SK-N-DZ (cell line): ENCODE measurements around the gene RASIP1.
"Not testable (repeated sequence)": the region's sequence is repeated elsewhere in the genome, so short reads cannot be mapped to it uniquely, and the experiment has no call there.

Experiments used
- DNase-seq: peaks from one replicate; pipeline ENCODE4 v3.0.0-alpha.2; 2015; ENCODE audit warnings: low spot score

Gene RASIP1

DNA sequence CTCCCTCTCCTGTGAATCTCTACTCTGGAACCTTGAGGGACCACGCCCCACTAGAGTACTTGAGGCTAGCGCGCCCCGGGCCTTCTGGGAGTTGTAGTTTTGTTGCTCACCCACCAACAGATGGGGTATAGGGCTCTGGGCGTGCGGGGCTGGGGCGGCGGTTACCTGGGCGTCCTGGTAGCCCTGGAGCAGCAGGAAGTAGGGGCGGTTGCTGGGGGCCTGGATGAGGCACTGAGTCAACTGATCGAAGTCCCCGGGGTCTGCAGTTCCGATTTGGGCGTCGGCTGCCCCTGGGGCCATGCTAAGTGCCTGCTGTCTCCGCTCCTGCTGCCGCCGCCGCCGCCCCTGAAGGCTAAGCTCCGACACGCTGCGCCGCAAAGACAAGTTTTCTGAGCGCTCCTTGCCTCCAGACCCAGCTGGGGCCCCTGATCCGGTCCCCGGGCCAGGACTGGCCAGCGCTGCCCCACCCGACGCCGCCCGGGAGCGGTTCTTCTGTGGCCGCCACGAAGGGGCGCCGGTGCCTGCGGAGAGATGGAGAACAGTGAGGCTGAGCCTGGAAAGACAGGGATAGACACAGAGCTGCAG lies 5.3 kb downstream of the RASIP1 start:
- no peak for DNase-seq

DNA sequence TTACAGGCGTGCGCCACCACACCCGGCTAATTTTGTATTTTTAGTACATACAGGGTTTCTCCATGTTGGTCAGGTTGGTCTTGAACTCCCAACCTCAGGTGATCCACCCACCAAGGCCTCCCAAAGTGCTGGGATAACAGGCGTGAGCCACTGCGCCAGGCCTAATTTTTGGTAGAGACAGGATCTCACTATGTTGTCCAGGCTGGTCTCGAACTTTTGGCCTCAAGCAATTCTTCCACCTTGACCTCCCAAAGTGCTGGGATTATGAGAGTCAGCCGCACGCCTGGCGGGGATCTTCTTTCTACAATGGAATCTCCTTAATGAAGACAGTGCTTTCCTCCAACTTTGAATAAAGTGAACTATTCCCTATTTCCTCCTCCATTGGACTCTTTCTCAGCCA lies 5.8 kb downstream of the RASIP1 start:
- DNase-seq = no peak

DNA sequence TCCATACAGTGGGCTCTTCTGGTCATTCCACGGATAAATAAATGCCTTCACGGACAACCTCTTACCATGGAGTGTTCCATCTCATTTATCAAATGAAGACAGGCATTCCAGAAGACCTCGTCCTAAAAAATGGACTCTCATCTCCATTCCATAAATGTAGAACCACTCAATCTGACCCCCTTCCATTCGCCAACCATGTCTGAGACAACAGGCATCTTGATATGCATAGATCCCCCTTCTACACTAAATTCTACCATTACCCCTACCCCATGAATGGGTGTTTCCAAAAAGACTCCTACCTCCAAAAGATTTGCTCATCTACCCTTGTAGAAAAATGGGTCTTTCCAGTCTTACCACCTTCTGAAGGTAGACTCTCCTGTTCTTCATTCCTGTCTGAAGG lies 9.0 kb downstream of the RASIP1 start:
- DNase-seq = no peak

DNA sequence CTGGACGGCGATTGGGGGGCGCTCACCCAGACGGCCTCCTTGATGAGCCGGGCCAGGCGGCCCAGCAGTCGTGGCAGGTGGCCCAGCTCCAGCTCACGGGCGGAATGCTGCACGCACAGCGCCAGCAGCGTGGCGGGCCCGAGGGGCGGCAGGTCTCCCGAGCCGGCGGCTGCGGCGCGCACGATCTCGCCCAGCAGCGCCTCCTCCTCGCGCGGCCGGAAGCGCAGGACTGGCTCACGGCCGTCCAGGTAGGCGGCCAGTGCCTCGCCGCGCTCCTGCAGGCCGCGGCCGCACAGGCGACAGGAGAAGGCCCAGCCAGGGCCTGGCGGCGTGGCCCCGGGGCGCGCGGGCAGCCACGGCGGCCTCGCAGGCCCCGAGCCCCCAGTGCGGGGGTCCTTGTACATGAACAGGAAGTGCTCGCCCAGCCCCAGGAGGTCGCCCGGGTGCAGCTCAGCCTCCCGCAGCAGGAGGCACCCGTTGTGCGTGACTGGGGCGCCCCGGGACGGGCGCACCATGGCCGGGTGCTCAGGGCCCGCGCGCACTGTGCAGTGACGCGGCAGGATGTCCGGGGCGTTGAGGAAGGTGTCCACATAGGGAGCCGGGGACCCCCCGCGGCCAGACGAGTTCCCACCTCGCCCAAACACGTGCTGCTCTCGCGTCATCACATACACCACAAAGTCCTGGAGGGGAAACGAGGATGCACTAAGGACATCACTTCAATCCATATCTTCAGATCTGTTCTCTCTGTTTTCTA lies 11.3 kb downstream of the RASIP1 start:
- DNase-seq = no peak

DNA sequence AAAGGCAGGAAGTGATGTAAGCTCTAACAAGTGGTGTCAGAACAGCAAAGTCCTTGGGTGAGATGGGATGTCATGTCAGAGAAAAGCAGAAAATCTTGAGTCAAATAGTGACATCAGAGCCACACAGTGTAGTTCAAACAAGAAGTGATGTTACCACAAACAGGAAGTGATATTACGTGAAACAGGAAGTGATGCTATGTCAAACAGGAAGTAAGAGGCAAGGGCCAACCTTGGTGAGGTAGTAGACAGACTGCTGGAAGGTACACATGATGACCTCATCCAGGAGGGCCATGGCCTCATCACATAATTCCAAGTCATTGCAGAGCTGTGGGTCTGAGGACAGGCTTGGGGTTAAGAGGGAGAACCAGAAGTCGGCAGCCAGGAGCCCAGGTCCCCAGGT lies 13.9 kb downstream of the RASIP1 start:
- no peak for DNase-seq

DNA sequence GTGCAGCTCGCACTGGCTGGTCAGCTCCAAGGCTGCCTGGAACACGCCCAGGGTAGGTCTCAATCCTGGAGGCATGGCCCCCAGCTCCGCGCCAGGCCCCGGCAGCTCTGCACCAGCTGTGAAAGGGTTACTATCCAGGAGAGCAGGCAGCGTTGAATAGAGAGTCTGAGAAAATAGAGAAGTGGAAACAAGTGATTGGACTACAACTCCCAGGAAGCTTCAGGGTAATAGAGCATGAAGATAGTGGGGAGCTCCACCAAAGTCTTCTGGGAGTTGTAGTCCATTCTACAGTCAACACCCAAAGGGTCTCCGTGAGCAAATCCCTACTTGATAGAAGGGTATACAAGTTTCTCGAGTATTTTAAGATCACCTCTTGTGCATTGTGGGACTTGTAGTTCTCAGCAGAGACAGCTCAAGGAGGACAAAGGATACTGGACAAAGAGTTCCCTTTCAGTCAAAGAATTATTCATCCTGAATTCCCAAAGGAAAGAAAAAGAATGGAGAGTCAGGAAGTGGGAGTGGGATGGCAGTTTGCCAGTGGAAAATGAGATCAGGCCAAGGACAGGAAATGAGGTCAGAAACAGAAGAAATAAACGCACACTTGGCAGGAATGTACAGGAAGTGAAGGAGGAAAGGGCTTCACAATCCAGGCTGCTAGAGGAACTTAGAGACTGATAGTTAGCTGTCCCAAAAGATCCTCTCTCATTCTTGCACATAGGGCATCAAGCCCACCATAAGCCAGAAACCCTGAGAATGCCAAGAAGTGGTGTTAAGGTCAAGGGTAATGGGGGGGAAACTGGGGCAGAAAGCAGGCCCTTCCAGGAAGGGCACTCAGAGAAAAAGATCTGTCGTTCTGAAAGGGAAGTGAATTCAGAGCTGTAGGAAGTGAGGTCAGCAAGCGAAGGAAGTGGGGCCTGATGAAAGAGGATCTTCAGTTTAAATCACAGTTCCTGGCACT lies 15.3 kb downstream of the RASIP1 start:
- peak; percentile 30 for DNase-seq

DNA sequence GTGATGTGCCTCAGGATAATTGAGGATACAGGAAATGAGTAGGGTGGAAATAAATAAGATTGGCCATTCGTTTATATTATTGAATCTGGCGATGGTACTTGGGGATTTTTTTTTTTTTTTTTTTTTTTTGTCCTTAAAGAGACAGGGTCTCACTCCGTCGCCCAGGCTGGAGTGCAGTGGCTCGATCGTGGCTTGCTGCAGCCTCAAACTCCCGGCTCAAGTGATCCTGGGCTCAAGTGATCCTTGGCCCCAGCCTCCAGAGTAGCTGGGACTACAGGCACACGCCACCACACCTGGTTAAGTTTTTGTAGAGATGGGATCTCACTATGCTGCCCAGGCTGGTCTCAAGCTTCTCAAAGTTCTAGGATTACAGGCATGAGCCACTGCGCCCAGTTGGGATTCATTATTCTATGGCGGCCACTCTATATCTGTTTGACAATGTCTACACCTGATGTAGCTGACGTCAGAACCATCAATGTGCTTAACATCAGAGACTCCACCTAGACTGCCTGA lies 18.2 kb downstream of the RASIP1 start:
- DNase-seq = no peak

DNA sequence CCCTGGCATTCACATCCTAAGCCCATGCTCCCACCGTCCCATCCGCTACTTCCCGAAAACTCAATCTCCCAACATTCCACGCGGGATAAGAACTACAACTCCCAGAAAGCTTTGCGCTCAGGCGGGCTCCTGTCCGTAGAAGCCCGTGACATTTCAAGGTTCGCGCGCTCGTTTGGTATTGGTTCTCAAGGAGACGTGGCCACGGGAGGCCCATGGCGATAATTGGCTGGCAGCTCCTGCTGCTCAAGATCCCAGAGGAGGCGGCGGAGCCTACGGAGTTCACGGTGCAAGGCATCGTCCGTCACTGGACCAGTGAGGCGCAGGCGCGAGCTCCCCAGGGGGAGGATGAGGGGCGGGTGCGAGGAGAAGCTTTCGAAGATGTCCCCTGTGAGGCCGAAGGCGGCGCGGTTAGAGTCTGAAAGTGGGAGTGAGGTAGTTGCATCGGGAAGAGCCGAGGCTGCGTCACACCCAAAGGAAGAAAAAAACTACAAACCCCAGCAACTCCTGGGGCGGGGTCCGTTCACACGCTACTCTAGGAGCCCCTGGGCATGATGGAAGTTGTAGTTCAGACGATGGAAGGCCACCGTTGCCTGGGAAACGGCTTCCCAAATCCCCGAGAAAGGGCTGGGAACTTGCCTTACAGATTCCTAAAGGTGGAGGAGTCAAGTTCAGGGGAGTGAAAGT lies 19.7 kb downstream of the RASIP1 start:
- DNase-seq = peak; percentile 96

DNA sequence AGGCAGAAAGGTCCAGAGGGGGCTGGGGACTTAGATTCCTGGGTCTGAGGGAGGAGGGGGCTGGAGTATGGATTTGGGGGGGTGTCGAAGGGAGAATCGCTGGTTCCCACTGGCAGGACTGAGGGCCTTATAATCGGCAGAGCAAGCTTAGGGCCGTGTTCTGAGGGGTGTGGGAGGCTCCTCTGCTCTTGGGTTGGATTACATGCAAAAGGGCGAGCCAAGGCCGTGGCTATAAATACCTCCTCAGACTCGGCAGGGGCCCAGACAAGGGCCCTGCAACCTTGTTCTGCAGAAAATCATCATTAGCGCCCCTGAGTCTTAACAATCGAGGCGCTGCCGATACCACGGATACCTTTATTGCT lies 20.2 kb downstream of the RASIP1 start:
- no peak for DNase-seq

DNA sequence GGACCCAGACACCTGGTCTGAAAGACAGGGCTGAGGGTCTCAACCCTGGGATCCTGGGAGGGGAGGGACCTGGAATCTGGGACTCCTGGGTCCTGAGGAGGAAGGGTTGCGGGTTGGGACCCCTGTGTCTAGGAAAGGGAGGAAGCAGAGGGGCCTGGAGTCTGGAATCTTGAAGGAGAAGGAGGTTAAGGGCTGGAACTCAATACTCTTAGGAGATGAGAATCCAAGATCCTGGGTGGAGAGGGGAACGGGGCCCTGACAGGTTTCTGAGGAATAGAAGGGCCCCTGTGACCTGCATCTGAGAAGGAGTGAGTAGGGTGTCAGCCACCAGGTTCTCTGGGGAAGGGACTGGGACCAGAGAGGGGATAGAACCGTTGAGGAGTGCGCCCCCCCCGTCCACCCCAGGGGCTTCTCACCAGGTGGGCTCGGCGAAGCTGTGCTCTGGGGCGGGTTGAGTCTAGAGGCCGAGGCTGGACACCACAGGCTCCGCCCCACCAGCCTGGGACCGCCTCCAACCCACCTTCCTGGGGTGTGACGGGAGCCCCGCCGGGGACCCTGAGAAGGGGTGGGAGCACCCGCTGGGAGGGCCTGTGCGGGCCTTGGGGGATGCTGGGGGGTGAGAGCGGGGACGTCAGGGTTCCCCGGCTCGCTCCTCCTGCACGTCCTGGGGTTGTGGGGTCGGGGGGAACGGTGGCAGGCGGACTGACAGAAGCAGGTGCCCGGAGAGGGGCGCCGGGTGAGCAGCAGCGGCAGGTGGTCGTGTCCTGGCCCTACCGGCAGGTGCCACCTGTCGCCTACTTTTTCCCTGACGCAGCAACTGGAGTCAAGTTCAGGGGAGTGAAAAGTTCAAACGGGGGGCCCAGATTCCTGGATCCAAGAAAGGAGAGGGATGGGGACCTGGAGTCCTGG lies 20.9 kb downstream of the RASIP1 start, which contains the start of gene MAMSTR:
MAMSTR (minus strand) TSS at position 463 of the 909 bp plus-strand sequence. CDS start 694 bp downstream, outside the sequence.
- no peak for DNase-seq

DNA sequence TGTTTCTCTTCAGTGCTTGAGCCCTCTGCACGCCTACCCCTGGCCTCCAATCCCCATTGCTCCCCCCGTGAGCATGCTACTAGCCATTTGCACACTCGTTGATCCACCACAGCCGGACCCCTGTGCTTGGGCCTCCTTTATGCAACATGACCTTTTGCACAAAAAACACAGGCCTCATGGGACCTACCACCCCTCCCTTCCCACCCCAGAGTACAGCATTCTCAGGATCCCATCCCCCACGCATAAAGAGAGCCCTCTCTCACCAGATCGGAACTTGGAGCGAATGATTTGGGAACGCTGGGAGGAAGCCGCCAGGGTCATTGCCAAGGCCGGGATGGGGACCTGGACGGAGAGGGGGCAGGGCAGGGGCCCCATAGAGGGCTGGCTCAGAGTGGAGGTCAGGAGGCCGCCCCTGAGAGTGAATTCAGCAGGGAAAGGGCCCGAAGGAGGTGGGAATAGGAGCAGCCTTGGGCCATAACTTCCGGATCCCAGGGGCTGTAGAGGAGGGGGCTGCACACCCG lies 21.6 kb downstream of the RASIP1 start:
- no peak for DNase-seq

DNA sequence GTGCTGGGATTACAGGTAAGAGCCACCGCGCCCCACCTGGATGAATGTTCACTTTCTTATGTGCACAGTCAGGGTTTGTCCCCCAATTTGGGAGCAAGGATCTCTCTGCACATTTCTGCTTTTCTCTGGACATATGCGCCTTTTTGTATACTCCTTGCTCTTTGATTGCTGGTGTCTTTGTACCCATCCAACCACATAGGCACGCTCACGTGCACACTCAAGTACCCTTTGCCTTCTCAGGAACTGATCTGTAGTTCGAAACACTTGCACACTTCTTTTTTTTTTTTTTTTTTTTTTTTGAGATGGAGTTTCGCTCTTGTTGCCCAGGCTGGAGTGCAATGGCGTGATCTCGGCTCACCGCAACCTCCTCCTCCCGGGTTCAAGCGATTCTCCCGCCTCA lies 22.3 kb downstream of the RASIP1 start:
- DNase-seq = not testable (repeated sequence)

DNA sequence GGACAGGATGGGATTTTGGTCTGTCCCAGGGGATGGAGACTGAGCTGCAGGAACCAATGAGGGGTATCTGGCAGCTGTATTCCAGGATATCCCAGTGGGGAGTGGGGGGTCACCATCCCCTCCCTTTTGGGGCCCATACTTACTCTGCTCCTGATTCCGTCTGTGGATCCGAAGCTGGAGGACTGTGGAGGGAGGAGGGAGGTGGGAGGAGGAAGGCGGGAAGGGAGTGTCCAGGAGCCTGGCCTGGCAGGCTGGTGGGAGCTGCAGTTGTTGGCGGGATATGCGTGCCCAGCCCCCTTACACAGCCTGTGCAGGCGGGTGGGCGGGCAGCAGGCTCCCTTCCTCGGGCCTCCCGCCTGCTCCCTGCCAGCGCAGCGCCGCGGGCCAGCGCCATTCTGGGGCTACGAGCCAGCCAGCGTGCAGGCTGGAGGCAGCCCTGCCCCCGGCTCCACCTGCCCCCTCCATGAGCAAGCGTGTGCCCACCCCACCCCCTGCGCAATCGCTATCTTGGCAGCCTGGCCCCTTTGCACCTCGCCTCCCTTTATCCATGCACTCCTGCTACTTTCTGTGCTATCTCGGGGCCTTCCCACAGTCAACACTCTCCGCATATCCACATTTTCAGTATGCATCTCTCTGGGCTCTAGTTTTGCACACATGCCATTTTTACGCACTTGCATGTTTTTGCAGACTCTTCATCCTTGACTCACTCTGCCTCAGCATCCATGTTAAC lies 23.7 kb downstream of the RASIP1 start:
- peak; percentile 78 for DNase-seq

DNA sequence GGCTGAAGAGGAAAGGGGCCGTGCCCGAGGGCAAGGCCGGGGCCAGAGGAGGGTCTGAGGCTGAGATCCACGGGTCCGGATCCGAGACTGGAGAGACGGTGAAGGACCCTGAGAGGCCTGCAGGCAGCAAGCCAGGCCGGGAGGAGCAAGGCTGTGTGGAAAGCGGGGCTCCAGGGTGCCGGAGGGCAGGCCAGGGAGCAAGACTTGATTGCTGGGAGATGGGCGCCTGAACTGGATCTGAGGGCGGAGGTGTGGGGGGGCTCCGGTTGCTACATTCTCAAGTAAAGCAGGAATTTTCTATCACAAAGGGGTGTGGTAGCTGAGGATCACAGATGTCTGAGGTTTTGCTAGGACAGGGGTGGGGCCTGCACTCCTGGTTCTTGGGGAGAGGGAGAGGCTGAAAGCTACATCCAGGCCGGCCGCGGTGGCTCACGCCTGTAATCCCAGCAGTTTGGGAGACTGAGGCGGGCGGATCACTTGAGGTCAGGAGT lies 24.7 kb downstream of the RASIP1 start:
- DNase-seq = no peak

DNA sequence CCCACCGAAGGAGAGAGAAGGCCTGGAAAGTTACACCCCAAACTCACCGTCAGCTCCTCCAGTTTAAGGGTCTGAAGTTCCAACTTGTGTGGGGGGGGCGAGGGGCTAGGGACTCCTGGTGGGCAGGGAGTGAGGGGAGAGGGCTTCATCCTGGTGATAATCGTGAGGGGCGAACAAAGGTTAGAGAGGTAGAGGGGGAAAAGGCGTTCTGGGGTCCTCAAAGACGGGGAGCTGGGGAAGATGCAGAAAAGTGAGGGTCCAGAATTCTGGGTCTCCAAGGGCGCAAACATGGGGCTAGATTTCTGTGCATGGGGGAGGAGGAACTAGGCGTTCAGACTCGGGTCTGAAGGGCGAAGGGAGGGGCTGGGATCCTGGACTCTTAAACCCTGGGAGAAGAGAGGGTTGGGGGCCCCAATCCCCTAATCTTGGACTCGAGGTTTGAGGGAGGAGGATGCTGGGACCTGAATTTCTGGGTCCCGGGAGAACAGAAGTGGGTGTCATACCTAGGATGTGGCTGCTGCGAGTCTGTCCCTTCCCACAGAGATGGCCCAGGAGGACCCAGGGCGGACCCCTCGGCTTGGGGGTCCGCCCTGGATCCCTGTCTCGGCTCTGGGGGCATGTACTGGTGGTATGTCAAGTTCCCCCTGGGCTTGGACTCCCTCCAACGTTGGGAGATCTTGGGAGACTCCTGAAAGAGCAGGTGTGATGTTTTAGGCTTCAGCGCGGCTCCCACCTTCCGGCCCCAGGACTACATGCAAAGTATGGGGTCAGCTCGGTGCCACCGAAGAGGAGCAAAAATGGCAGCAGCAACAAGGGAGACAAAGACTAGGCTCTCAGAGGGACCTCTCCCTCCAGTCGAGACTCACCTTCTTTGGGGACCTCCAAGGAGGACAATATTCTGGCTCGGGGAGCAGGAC lies 25.4 kb downstream of the RASIP1 start:
- no peak for DNase-seq

DNA sequence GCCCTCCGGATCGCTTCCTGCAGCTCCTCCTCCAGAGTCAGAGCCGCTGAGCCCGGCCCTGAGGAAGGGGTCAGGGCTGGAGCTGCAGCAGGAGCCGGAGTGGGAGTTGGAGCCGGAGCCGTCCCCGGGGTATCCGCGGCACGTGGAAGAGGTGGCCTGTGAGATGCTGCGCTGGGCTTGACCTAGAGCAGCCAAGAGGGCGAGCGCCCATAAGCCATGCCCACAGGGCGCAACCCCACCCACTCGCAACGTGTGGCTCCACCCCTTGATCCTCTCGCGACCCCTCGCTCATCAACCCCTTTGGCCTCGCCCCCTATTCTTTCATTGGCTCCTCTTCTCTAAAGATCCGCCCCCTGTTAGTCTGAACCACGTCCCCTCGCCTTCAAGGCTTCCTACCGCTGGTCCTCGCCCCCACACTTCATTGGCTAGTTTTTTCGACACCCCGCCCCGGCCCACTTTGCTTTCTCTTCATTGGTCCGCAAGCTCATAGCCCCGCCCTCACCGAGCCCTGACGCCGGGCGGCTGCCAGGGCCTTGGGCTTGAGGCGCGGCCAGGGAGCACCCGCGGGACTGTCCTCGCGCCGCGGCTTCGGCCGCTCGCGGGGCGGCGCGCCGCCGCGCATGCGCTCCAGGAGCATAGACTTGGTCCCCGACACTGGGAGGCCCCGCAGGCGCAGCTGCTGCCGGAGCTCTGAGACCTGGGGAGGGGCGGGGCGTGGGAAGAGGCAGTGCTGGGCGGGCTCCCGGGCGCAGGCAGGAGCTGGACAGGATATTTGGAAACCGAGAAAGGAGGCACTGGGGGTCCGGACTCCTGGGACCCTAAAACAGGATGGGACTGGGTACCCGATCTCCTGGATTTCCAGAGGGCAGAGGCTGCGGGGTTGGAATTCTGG lies 26.3 kb downstream of the RASIP1 start:
- peak; percentile 97 for DNase-seq
